OCI-M1 (cell line): ENCODE results near the gene TMEM119.
A peak's percentile ranks its signal among the peaks of the same experiment; 100 is the strongest.

ENCODE experiments used
- DNase-seq: peaks from one replicate; lab custom pipeline; 2025; lab: John Stamatoyannopoulos, UW

Gene TMEM119

DNA sequence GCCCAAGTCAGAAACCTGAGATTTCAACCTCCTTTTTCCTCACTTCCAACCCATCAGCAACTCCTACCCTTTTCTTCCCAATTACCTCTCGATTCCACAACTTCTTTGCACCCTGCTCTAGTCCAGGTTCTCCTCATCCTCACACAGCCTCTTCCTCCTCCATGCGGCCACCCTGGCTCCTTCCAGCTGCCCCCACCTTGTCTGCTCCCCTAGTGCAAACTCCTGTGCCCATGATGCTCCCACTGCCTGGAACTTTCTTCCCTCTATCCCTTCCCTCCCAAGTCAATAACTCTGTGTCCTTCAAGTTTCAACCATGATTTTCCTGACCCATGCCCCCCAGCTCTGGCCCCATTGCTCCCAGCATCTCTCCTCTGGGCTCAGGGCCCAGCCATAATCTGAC is 18.5 kb upstream of the TMEM119 start:
- no peak for DNase-seq

DNA sequence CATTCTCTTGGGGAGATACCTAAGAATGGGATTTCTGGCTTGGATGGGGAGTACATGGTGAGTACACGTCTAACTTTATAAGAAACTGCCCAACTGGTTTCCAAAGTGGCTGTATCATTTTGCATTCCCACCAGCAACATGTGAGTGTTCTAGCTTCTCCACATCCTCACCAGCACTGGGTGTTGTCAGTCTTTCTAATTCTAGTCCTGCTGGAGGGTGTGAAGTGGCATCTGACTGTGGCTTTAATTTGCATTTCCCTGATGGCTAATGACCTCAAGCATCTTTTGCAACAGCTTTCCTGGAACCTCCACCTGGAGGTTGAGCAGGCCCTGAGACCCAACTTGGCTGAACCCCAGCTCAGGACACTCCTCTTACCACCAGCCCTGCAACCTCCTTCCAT is 18.0 kb upstream of the TMEM119 start:
- DNase-seq: no peak

DNA sequence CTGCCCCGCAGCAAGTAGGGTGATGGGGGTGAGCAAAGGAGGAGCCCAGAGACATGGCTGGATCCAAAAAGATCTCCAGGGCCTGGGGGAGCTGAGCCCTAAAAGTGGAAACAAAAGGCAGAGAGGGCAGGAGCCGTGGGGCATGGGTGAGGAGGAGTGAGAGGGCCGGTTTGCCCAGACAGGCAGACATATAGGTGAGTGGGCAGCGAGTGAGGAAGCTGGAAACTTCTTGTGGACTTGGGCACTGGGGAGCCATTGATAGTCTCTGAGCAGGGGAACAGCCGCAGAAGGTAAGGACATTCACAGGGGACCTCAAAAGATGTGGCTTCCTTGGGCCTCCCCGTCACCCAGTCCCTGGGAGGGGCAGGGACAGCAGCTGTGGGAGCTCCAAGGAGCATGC is 16.8 kb upstream of the TMEM119 start:
- no peak for DNase-seq

DNA sequence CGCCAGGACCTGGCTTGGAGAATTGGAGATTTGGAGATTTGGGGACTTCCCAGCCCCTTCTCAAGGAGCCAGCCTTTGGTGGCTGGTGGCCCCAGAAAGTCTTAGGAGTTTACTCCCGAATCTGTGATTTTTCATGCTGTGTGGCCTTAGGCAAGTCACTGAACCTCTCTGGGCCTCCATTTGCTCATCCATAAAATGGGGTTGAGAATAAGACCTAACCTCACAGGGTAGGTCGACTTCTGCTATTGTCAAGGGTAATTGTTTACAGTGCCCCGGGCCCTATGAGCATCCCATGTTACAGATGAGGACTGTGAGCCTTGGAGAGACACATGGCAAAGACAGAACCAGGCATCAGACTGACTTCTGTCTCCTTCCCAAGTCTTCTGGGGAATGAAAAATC is 16.2 kb upstream of the TMEM119 start:
- no peak for DNase-seq

DNA sequence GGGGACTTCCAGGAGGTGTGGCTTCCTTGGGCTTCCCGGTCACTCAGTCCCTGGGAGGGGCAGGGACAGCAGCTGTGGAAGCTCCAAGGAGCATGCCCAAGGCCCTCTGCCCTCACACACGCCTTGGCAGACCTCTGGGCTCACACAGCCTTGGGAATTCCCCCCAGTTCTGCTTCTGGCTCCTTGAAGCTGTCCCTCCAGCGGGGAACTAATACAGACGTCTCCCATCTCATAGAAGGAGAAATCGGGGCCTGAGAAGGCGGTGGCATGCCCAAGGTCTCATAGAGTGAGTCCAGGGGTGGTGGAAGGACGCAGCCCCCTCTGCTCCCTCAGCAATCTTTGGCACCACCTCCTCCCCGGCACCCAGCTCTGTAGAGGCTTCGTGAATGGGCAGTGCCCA is 15.7 kb upstream of the TMEM119 start:
- no peak for DNase-seq

DNA sequence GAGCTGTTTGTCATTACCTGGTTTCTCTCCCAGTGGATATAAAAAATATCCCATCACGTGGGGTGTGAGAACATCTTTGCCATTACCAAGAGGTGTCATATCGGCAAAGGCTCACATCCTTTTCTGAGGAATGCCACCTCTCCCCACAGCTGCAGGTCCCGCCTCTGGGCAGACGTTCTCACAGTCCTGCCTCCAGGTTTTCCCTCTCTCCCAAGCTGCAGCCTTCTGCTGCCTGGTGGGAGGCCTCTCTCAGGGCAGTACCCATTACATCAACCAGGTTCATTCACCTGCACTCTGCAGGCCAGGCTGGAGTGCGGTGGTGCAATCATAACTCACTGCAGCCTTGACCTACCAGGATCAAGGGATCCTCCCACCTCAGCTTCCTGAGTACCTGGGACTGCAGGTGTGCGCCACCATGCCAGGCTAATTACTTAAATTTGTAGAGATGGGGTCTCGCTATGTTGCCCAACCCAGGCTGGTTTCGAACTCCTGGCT is 15.0 kb upstream of the TMEM119 start:
- DNase-seq: no peak

DNA sequence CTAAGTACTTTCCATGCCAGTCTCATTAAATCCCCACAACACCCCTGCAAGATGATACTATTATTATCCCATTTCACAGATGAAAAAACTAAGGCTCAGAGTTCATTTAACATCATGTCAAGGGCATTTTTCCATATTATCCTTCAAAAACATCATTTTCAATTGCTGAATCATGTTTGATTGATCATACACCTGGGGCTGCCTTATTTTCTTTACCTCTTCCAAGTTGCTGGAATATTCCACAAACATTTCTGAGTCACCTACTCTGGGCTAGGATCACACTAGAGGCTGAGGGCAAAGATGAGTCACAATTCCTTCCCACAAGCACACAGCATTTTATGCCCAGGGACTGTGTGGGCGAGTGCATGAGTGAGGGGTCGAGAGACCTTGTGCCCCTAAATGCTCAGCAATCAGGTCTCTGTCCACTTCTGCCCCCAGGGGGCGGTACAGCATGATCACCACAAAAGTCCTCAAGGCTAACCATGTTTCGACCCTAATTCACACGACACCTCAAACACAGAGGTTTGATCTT is 14.1 kb upstream of the TMEM119 start:
- peak; percentile 53 for DNase-seq

DNA sequence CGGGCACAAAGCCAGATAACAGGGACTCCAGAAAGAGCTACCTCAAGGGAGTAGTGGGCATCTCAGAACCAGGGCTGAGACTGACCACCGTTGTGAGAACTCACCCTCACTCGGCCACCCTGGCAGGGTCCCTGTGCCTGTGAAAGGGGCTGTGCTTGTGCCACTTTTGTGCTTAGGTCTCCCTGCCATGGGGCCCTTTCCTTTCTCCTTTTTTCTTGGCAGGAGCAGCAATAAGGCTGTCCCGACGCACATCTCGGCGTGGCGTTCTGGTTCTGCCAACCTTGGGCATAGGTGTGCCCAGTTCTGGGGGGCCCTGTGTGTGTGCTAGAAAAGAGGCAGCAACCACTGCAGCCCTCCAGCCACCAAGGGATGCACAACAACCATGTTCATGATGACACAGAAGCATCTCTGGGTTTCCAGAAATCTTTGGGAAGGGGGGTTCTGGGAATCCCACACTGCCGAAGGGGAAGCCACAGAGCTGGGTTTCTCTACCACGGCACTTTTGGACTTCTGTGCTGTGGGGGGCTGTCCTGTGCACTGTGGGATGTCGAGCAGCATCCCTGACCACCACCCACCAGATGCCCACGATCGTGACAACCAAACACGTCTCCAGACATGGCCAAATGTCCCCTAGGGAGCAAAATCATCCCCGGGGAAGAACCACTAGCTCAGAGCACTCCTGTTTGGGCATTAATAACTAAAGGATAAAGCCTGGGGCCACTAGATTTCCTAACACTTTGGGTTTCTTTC is 13.1 kb upstream of the TMEM119 start:
- DNase-seq: no peak

DNA sequence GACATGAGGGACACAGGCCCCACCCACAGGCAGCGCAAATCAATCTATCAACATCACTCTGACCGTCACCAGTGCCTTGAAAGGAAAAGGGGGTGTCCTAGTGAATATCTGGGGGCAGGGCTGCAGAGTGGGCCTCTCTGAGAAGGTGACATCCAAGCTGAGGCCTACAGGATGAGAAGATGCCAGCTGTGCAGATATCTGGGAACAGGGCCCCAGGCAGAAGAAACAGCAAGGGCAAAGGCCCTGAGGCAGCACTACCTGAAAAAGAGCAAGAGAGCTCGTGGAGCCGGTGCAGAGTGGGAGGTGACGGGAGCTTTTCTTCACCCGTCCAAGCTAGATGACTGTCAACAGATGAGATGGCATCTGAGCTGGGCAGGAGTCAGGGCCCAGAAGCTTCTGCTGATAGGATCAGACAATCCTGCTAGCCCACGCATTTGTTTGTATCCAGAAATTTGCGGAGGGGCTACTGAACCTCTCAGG is 12.5 kb upstream of the TMEM119 start:
- no peak for DNase-seq

DNA sequence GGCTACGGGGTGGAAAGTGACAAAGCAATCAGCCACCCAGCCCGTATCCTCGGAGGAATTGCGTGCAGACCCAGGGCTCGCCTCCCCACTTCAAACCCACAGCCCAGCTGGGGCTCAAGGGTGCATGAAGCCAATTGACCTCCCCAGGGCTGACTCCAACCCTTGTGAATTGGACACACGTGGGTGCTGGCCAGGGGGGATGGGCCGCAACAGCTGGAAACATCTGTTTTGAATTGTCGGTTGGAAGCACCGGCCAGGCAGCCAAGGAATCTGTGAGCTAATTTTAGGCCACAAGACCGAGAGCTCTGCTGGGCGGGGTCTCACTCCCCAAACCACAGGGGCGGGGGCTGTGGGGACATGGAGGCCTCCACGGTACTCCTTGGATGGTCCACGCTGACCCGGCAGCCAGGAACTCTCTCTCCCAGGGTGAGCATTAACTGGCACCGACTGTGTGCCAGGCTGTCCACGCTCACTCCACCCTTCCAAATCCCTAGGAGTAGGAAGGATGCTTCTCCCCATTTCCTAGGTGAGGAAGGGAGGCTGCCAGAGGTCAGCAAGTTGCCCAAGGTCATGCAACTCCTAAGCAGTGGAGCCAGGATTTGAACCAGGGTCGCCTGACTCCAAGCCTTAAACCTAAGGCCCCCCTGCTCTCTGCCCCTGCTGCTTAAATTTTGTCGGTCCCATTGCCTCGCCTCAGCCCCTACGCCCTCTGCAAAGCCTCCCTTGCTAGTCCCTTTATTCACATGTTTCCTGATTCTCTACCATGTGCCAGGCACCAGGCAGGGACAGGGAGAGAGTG is 11.9 kb upstream of the TMEM119 start:
- peak; percentile 5 for DNase-seq

DNA sequence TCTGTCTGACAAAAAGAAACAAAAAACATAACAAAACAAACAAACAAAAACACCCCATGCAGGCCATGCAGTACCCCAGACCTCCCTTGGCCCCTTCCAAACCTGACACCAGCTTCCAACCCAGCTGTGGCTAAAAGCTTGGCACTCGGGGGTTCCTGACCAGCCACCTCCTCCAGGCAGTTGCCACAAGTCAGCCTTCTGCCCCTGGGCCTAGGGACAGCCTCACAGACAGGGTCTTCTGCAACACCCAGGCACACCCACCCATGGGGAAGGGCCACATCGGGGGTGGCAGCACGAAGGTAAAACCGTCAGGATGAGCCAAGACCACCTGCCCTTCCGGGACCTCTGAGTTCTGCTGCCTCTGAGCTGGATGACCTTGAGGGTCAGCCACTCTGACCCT is 10.7 kb upstream of the TMEM119 start:
- DNase-seq: no peak

DNA sequence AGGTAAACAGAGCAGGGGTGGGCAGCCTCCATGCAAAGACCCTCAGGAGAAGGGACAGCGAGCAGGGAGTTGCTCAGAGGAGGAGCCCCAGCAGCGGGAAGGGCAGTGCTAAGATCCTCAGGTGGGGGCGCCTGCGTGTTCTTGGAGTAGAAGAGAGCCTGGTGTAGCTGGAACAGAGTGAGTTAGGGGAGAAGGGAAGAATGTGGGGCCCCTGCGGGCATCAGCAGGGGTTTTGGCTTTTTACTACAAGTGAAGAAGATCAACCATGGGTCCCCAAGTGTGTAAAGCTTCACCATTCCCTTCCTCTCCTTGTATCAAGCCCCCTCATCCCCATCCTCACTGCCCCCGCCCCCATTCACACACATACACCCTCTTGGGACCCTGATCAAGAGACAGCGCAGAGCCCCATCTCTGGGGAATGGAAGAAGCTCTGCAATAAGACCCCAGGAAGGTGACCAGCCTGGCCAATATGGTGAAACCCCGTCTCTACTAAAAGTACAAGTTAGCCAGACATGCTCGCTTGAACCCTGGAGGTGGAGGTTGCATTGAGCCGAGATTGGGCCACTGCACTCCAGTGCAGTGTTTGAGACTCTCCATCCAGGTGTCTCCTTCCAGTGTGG is 10.2 kb upstream of the TMEM119 start:
- no peak for DNase-seq

DNA sequence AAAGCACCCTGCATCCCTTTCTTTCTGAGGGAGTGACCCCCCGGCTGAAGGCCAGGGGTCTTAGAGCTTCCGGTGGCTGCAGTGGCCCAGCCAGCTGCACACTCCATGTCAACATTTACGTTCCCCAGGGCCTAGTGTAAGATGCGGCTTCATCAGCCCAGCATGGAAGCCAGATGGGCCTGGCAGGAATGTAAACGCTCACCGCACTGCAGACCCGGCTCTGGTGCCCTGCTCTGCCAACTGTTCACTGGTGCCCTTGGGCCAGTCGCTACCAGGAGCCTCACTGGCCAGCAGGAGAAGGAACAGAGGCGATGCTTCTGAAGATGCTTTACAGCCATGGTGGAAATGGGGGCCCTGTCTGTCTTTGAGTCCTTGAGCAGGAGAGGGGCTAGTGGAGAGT is 8.6 kb upstream of the TMEM119 start:
- no peak for DNase-seq

DNA sequence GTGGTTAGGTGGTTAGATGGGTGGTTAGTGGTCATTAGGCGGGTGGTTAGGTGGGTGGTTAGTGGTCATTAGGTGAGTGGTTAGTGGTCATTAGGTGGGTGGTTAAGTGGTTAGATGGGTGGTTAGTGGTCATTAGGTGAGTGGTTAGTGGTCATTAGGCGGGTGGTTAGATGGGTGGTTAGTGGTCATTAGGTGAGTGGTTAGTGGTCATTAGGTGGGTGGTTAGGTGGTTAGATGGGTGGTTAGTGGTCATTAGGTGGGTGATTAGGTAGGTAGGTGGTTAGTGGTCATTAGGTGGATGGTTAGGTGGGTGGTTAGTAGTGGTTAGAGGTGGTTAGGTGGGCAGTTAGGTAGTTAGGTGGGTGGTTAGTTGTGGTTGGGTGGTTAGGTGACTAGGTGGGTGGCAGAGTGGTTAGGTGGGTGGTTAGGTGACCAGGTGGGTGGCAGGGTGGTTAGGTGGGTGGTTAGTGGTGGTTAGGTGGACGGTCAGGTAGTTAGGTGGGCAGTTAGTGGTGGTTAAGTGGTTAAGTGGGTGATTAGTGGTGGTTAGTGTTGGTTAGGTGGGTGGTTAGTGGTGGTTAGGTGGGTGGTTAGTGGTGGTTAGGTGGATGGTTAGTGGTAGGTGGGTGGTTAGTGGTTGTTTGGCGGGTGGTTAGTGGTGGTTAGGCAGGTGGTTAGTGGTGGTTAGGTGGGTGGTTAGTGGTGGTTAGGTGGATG is 8.0 kb upstream of the TMEM119 start:
- no peak for DNase-seq

DNA sequence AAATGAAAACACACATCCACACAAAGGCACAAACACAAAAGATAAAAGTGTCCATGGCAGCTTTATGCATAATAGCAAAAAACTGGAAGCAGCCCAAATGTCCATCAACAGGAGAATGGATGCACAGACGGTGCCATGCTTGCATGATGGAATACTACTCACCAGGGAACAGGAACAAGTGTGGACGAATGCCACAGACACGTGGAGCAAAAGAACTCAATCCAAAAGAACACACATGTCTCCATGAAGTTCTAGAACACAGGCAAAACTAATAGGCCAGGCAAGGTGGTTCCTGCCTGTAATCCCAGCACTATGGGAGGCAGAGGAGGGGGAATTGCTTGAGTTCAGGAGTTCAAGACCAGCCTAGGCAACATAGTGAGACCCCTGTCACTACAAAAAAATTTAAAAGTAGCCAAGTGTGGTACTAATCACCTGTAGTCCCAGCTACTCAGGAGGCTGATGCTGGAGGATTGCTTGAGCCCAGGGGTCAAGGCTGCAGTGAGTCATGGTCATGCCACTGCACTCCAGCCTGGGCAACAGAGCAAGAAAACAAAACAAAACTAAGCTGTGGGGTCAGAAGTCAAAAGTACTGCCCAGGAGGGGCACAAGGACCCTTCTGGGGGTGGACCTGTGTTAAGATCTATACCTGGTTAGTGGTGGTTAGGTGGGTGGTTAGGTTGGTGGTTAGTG is 7.3 kb upstream of the TMEM119 start:
- DNase-seq: no peak

DNA sequence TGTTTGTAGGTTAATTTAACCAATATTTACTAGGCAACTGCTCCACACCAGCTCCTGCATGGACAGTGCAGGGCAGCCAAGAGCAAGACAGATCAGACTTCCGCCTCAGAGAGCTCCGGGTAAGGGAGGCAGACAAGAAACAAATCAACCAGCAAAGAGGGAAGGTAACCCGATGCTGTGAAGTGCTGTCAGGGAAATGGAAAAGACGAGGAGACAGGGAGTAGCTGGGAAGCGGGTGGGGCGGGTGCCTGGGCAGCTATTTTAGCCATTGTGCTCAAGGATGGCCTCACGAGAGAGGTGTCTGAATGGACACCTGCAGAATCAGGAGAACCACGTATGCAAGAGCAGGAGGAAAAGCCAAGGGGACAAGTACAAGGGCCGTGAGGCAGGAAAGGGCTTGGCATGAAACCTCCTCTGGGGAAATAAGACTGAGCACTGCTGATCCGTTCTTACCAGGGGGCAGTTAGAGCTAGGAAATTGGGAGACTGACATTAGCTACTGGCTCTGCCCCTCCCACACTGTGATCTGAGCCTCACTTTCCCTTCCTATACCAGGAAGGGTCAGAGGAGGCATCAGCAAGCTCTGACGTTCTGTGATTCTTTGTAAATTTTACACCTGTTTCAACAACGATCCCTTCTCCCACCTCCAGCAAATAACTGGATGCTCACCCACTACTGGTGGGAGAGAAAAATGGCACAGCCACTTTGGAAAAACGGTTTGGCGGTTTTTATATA is 6.5 kb upstream of the TMEM119 start:
- no peak for DNase-seq

DNA sequence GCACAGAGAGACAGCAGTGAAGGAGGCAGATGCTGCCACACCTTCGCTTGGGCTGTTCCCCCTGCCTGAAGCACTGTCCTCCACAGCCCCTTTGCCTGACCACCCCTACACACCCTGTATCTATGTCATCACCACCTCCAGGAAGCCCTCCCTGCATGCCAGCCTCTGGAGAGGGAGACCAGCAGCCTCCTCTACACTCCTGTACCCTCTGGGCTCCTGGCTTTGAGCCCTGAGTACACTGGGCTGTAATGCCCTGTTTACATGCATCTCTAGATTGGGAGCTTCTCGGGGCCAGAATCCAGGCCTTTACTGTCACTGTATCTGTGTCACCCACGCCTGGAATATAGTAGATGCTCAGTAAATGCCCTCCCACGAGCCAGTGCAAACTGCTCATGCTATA is 5.9 kb upstream of the TMEM119 start:
- no peak for DNase-seq

DNA sequence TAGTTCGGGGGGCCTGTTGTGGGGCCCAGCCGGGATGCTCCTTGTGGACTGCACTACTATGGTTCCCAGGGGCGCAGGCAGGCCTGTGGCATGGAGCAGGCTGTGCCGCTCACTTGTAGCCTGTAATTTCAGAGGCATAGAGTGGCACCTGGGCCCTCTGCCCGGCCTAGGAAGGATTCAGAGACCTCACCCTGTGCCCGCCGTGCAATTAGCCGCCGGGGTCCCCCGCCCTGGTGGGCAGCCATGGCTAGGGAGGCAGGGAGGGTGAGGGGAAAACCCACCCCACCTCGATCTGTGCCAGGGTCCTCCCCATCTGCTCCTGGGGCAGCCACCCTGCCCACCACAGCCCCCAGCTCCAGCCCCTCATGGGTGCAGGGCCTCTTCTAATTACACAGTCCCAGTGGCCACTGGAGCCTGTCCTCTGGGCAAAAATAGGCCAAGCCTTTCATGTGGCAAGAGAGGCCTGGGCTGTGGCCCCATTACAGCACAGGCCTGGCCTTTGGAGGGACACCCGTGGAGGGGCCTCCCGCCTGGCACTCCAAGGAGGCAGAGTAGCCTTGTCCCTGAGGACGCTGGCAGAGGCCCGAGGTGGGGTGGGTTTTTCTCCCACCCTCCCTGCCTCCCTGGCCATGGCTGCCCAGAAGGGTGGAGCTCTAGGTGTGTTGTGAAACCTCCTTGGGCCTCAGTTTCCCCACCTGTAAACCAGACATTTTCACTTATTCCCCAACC is 5.3 kb upstream of the TMEM119 start:
- no peak for DNase-seq

DNA sequence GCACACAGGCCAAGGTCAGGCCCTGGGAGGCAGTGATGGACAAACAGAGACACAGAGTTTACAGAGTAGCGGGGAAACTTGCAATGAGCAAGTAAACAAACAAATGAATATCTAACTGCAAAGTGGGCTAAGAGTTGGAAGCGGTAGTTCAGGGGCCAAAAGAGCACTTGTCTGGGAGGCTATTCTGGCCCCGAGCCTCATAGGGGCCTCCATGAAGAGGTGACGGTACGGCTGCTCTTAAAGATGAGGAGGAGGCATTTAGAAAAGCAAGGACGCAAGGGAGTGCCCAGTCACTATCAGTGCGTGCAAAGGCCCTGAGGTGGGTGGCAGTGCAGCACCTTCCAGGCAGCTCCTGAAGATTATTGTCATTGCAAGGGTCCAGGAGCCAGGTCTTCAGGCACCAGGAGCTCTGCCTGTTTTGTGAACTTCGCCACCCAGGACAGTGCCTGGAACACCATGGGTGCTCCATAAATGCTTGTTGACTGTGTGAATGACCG is 4.4 kb upstream of the TMEM119 start:
- DNase-seq: no peak

DNA sequence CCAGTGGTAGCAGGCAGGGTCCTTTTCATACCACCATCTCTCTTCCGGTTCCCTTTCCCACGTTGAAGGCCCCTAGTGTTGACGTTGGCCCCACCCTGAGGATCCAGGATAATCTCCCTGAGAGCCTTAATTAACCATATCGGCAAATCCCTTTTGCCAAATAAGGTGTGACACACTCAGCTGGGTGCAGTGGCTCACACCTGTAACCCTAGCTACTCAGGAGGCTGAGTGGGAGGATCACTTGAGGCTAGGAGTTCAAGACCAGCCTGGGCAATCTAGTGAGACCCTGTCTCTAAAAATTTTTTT is 2.8 kb upstream of the TMEM119 start:
- no peak for DNase-seq
